ENCODE measurements around the gene OR52B6. TPM values are rescaled to one million over a fixed set of nuclear protein-coding genes. Genes with fewer than 3 reads are reported as not detected.

Gene OR52B6
- total and polyA plus RNA-seq, 9 donors, result not detected

GRCh38 chr11:5553343-5553742 is 27.3 kb upstream of the OR52B6 start:
- H3K27me3 ChIP-seq, result no peaks in the 10 kb centered on the region
- no peaks in the 10 kb centered on the region for H3K4me1 ChIP-seq (ENCODE audit: insufficient read depth)
- DNase-seq, result no peak
- TF ChIP-seq POLR2A (IDR thresholded peaks at IDR 0.05) (no peak), CTCF (IDR thresholded peaks at IDR 0.05) (no peak), EP300 (IDR thresholded peaks at IDR 0.05) (no peak)
- H3K9me3 ChIP-seq, result no peaks in the 10 kb centered on the region
- H3K27ac ChIP-seq, result no peak overlapping the region
- H3K4me3 ChIP-seq, result no peak overlapping the region
- intact Hi-C loops (cut with DNase I), result no loop called here
- H3K36me3 ChIP-seq, result no peaks in the 10 kb centered on the region

GRCh38 chr11:5556596-5557188 is 24.0 kb upstream of the OR52B6 start:
- Histone ChIP-seq H3K9me3 (no peaks in the 10 kb centered on the region), H3K4me3 (no peak overlapping the region), H3K36me3 (no peaks in the 10 kb centered on the region), H3K27me3 (no peaks in the 10 kb centered on the region), H3K27ac (no peak overlapping the region), H3K4me1 (ENCODE audit: insufficient read depth) (no peaks in the 10 kb centered on the region)
- WGBS, 3 donors, result 46 to 50% (median 49%) methylated on average over 3 of the region's 3 CpGs
- DNase-seq, result no peak
- no peak for TF ChIP-seq CTCF (IDR thresholded peaks at IDR 0.05)
- TF ChIP-seq EP300 (IDR thresholded peaks at IDR 0.05), result no peak
- no peak for TF ChIP-seq POLR2A (IDR thresholded peaks at IDR 0.05)
- intact Hi-C loops (cut with DNase I), result no loop called here

- intact Hi-C loops (cut with DNase I), result no loop called here
- WGBS, 3 donors, result 32 to 61% (median 53%) methylated on average over 3 of the region's 3 CpGs
- Histone ChIP-seq H3K36me3 (no peaks in the 10 kb centered on the region), H3K9me3 (no peaks in the 10 kb centered on the region), H3K27ac (no peak overlapping the region), H3K4me3 (no peak overlapping the region), H3K27me3 (no peaks in the 10 kb centered on the region), H3K4me1 (ENCODE audit: insufficient read depth) (no peaks in the 10 kb centered on the region)
- no peak for DNase-seq
- TF ChIP-seq EP300 (IDR thresholded peaks at IDR 0.05) (no peak), POLR2A (IDR thresholded peaks at IDR 0.05) (no peak), CTCF (IDR thresholded peaks at IDR 0.05) (no peak)
Observed at GRCh38 chr11:5557751-5558150, 22.9 kb upstream of the OR52B6 start.

GRCh38 chr11:5564259-5565019 is 16.2 kb upstream of the OR52B6 start:
- Histone ChIP-seq H3K27me3 (no peaks in the 10 kb centered on the region), H3K36me3 (no peaks in the 10 kb centered on the region), H3K27ac (no peak overlapping the region), H3K9me3 (no peaks in the 10 kb centered on the region), H3K4me1 (ENCODE audit: insufficient read depth) (no peaks in the 10 kb centered on the region), H3K4me3 (no peak overlapping the region)
- 79 to 90% (median 84%) methylated on average over 1 of the region's 1 CpG for WGBS, 3 donors
- TF ChIP-seq CTCF (IDR thresholded peaks at IDR 0.05) (no peak), EP300 (IDR thresholded peaks at IDR 0.05) (no peak), POLR2A (IDR thresholded peaks at IDR 0.05) (no peak)
- no peak for DNase-seq
- intact Hi-C loops (cut with DNase I), result no loop called here
